ENCODE measurements around the gene CDKAL1. TPM values are rescaled to one million over a fixed set of nuclear protein-coding genes. Genes with fewer than 3 reads are reported as not detected.

CDKAL1 gene
- total and polyA plus RNA-seq, 9 of the 15 experiments (the other 6 are each of a cell fraction or from before 2014, with no cell fraction given) = 11.2 to 36.3 (median 20.1) TPM

- TF ChIP-seq MYC (IDR thresholded peaks at IDR 0.05; ENCODE audit: low read depth, low read length) (no peak), MYC (CRISPR knock-in tag; IDR thresholded peaks at IDR 0.05; ENCODE audit: borderline replicate concordance, low read depth) (no peak), MTA2 (IDR thresholded peaks at IDR 0.05; ENCODE audit: low read depth) (peak; percentile 71), RERE (CRISPR knock-in tag; IDR thresholded peaks at IDR 0.05; ENCODE audit: borderline replicate concordance) (no peak), RNF2 (IDR thresholded peaks at IDR 0.05) (no peak), IRF2 (CRISPR knock-in tag; IDR thresholded peaks at IDR 0.05) (no peak), ZNF444 (CRISPR knock-in tag; IDR thresholded peaks at IDR 0.05) (no peak), ILK (tag; IDR thresholded peaks at IDR 0.05; ENCODE audit: borderline replicate concordance, low read depth) (no peak), U2AF2 (optimal IDR thresholded peaks at IDR 0.05; ENCODE audit: low read depth, low read length) (no peak), THRA (IDR thresholded peaks at IDR 0.05) (no peak), FOXP4 (CRISPR knock-in tag; IDR thresholded peaks at IDR 0.05; ENCODE audit: borderline replicate concordance) (no peak), ESRRA (IDR thresholded peaks at IDR 0.05; ENCODE audit: borderline replicate concordance, low read depth) (no peak), GABPB2 (CRISPR knock-in tag; conservative IDR thresholded peaks at IDR 0.05) (no peak), HMG20A (CRISPR knock-in tag; conservative IDR thresholded peaks at IDR 0.05) (no peak), SMARCE1 (IDR thresholded peaks at IDR 0.05) (no peak), L3MBTL2 (IDR thresholded peaks at IDR 0.05) (no peak), DMBX1 (CRISPR knock-in tag; IDR thresholded peaks at IDR 0.05; ENCODE audit: borderline replicate concordance) (no peak), NFATC3 (IDR thresholded peaks at IDR 0.05) (no peak), TCF3 (CRISPR knock-in tag; IDR thresholded peaks at IDR 0.05) (peak; percentile 75), FOS (IDR thresholded peaks at IDR 0.05; ENCODE audit: extremely low read depth, insufficient read length) (no peak), GABPB1 (CRISPR knock-in tag; IDR thresholded peaks at IDR 0.05) (no peak)
Measured at GRCh38 chr6:21109391-21110178, 575.3 kb downstream of the CDKAL1 start (continued).

Data from K562 (cell line).